HG03280 (cell line): Measurements from ENCODE around the gene TCP11.
"Not testable (repeated sequence)": the region's sequence is repeated elsewhere in the genome, so short reads cannot be mapped to it uniquely, and the experiment has no call there.

Source experiments
- ATAC-seq: cut with Tn5 transposase; IDR thresholded peaks from one replicate; pipeline ENCODE4 v1.9.1; 2021; ENCODE audit warnings: mild to moderate bottlenecking, moderate library complexity; ENCODE audit not compliant: unreplicated experiment

Gene TCP11

GRCh38 chr6:35148167-35148741 is 7.1 kb upstream of the TCP11 start:
- ATAC-seq: no peak

- ATAC-seq: no peak
These were observed 6.3 kb upstream of the TCP11 start for GRCh38 chr6:35147486-35147885.

GRCh38 chr6:35147026-35147425 is 5.9 kb upstream of the TCP11 start:
- ATAC-seq: no peak

GRCh38 chr6:35146453-35146852 is 5.3 kb upstream of the TCP11 start:
- no peak for ATAC-seq

GRCh38 chr6:35145757-35146156 is 4.6 kb upstream of the TCP11 start:
- no peak for ATAC-seq

- ATAC-seq: no peak
These were observed 1.7 kb upstream of the TCP11 start for GRCh38 chr6:35142588-35143569.

- ATAC-seq: no peak
These were observed 516 bp downstream of the TCP11 start for GRCh38 chr6:35140639-35141006.

GRCh38 chr6:35139924-35140638 is 1.1 kb downstream of the TCP11 start:
- ATAC-seq: no peak

- no peak for ATAC-seq
These were observed 1.7 kb downstream of the TCP11 start for GRCh38 chr6:35139470-35139869.

- not testable (repeated sequence) for ATAC-seq
These were observed 2.9 kb downstream of the TCP11 start for GRCh38 chr6:35138191-35138590.

GRCh38 chr6:35136185-35136584 is 5.0 kb downstream of the TCP11 start:
- ATAC-seq: no peak

GRCh38 chr6:35128496-35128895 is 12.6 kb downstream of the TCP11 start:
- ATAC-seq: no peak

GRCh38 chr6:35128042-35128441 is 13.1 kb downstream of the TCP11 start:
- ATAC-seq: no peak

- no peak for ATAC-seq
These were observed 16.8 kb downstream of the TCP11 start for GRCh38 chr6:35124356-35124755.

- ATAC-seq: no peak
These were observed 20.4 kb downstream of the TCP11 start for GRCh38 chr6:35120746-35121145.

- ATAC-seq: no peak
These were observed 32.7 kb downstream of the TCP11 start for GRCh38 chr6:35108309-35108885.

GRCh38 chr6:35107761-35108160 is 33.4 kb downstream of the TCP11 start:
- not testable (repeated sequence) for ATAC-seq

- not testable (repeated sequence) for ATAC-seq
These were observed 33.9 kb downstream of the TCP11 start for GRCh38 chr6:35107208-35107607.

- ATAC-seq: not testable (repeated sequence)
These were observed 35.1 kb downstream of the TCP11 start for GRCh38 chr6:35106061-35106460.

GRCh38 chr6:35105078-35105477 is 36.1 kb downstream of the TCP11 start:
- no peak for ATAC-seq

- no peak for ATAC-seq
These were observed 42.0 kb downstream of the TCP11 start for GRCh38 chr6:35099116-35099515.
